ENCODE results near the gene CNN1. TPM values are rescaled to one million over a fixed set of nuclear protein-coding genes. Genes with fewer than 3 reads are reported as not detected.

The CNN1 gene
- total and polyA plus RNA-seq, 8 donors = 4.5 to 37.0 (median 8.1) TPM

DNA sequence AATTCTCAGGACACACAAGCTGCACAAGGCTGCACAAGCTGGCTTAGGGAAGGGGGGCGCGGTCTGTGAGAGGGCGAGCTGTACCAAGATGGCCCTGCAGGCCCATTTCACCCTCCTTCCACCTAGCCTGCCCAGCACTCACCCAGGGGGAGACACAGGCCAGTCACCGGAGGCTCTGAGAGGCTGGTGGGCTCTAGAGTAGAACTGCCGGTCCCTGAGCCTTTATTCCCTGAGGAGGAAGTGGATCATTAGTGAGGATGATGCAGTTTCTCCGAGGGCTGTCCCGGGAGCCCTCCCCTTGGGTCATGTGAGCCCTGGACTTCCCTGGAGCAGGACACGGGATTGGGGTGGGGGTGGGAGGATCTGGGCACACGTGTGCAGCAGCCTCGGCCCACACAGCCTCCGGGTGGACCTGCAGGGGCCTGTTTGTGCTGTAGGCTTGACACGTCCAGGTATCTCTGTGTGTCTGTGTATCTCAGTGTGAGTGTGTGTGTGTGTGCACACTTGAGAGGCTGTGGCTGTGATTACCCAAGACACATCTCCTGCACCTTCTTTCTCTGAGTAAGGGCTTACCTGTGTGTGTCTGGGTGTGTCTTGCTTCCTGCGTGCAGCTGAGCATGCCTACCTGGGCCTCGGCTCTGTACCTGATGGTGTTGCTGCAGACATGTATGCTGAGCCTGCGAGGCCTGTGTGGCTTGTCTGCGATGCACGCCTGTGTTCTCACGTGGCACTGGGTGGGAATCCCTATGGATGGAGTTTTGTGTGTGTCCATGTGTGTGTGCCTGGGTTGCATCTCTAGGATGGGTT, 39.0 kb downstream of the CNN1 start, which contains the start of gene ACP5:
ACP5 (minus strand) TSS at position 195 of the 807 bp plus-strand sequence. CDS start 328 bp downstream, outside the sequence.
- H3K9me3 ChIP-seq = no peaks in the 10 kb centered on the region
- TF ChIP-seq, protein P1, sequence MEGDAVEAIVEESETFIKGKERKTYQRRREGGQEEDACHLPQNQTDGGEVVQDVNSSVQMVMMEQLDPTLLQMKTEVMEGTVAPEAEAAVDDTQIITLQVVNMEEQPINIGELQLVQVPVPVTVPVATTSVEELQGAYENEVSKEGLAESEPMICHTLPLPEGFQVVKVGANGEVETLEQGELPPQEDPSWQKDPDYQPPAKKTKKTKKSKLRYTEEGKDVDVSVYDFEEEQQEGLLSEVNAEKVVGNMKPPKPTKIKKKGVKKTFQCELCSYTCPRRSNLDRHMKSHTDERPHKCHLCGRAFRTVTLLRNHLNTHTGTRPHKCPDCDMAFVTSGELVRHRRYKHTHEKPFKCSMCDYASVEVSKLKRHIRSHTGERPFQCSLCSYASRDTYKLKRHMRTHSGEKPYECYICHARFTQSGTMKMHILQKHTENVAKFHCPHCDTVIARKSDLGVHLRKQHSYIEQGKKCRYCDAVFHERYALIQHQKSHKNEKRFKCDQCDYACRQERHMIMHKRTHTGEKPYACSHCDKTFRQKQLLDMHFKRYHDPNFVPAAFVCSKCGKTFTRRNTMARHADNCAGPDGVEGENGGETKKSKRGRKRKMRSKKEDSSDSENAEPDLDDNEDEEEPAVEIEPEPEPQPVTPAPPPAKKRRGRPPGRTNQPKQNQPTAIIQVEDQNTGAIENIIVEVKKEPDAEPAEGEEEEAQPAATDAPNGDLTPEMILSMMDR (IDR thresholded peaks at IDR 0.05) = no peak
- peaks cover 0 to 16% of the 10 kb centered on the region in 2 donors for H3K27me3 ChIP-seq
- peak within 1 kb of the TSS; percentile 31 to 56 for H3K4me3 ChIP-seq
- H3K27ac ChIP-seq = peak within 1 kb of the TSS; percentile 68 to 80
- peak in 1 of 4 donors; percentile 68 for DNase-seq
- peaks cover 0 to 20% of the 10 kb centered on the region in 2 donors for H3K36me3 ChIP-seq
- peaks cover 0 to 68% of the 10 kb centered on the region in 2 donors for H3K4me1 ChIP-seq
- intact Hi-C loops (cut with DNase I) = no loop called here
- ATAC-seq = peak; percentile 17

DNA sequence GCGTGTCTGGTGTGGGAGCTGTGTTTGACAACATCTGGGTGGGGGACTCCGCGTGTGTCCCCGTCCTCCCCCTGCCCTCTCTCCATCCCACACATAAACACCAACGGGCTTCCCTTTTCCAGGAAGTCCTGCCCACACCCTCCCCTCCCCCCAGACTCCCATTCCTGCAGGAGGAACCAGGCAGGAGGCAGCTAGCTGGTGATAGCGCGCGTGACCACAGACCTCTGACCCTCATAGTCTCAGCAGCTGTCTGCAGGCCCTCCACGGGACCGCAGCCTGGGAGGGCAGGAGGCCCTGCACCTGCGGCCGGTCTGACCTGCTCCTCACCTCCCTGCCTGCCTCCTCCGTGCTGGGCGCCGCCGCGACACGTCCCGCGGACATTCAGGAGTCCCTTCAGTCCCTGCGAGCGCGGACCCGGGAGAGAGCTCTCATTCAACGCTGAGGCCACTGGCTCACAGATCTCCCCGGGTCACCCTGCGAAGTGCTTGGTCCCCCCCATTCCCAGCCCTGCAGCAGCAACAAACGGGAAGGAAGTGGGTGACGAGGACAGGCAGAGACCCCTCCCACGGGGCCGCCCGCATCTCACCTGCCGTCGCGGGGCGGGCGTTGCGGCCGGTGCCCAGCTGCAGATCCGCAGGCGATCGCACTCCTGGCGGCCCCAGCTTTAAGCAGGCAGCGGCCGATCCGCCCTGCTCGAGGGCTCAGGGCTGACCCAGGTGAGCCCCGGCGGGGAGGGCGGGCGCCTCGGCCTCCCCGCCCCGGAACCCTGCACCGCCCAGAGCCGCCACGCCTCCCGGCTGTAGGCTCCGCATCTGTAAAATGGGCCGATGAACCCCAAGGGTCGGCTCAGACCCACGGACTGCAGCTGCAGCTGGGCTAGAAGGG, 39.8 kb downstream of the CNN1 start:
- Histone ChIP-seq H3K9me3 (no peaks in the 10 kb centered on the region), H3K27me3 (peaks cover 0 to 16% of the 10 kb centered on the region in 2 donors), H3K4me3 (peak overlapping the region; percentile 31 to 56), H3K27ac (peak overlapping the region; percentile 68 to 80), H3K36me3 (peaks cover 0 to 20% of the 10 kb centered on the region in 2 donors), H3K4me1 (peaks cover 0 to 76% of the 10 kb centered on the region in 2 donors)
- DNase-seq (peak in 2 of 4 donors; percentile 88 to 93), ATAC-seq (peak; percentile 69)
- TF ChIP-seq, protein P1 (IDR thresholded peaks at IDR 0.05) = no peak
- intact Hi-C loops (cut with DNase I) = no loop called here

GRCh38 chr19:11580116-11580515, 41.5 kb downstream of the CNN1 start:
- peaks cover 0 to 87% of the 10 kb centered on the region in 2 donors for H3K4me1 ChIP-seq
- ATAC-seq (no peak), DNase-seq (no peak)
- intact Hi-C loops (cut with DNase I) = loop anchor here in 1 of 2 donors (10.0 kb wide), 1 partner anchor 285 kb away; the partner anchor contains the start of gene TSPAN16
- H3K4me3 ChIP-seq = no peak overlapping the region
- no peaks in the 10 kb centered on the region for H3K9me3 ChIP-seq
- H3K27ac ChIP-seq = peak overlapping the region in 1 of 2 donors; percentile 55
- peaks cover 0 to 15% of the 10 kb centered on the region in 2 donors for H3K36me3 ChIP-seq
- peaks cover 0 to 16% of the 10 kb centered on the region in 2 donors for H3K27me3 ChIP-seq
- TF ChIP-seq, protein P1 (IDR thresholded peaks at IDR 0.05) = no peak

- Histone ChIP-seq H3K27ac (peak overlapping the region; percentile 55 to 78), H3K4me3 (no peak overlapping the region), H3K36me3 (peaks cover 0 to under 1% of the 10 kb centered on the region in 2 donors), H3K9me3 (no peaks in the 10 kb centered on the region), H3K4me1 (peaks cover 0 to 77% of the 10 kb centered on the region in 2 donors), H3K27me3 (peaks cover 0 to 16% of the 10 kb centered on the region in 2 donors)
- ATAC-seq (peak; percentile 59), DNase-seq (no peak)
- TF ChIP-seq, protein P1 (IDR thresholded peaks at IDR 0.05) = no peak
- intact Hi-C loops (cut with DNase I) = loop anchor here in 1 of 2 donors (10.0 kb wide), 1 partner anchor 287 kb away; the partner anchor contains the start of gene TSPAN16
Measured at GRCh38 chr19:11581740-11582139, 43.1 kb downstream of the CNN1 start.

Measured in left lung (tissue), 10 donors.